GM21526 (cell line): ENCODE data around the gene TMEM271.

Source experiments
- ATAC-seq: cut with Tn5 transposase; IDR thresholded peaks from one replicate; pipeline ENCODE4 v1.9.1; 2021; ENCODE audit warnings: moderate library complexity; ENCODE audit not compliant: unreplicated experiment, low FRiP score

TMEM271 gene

DNA sequence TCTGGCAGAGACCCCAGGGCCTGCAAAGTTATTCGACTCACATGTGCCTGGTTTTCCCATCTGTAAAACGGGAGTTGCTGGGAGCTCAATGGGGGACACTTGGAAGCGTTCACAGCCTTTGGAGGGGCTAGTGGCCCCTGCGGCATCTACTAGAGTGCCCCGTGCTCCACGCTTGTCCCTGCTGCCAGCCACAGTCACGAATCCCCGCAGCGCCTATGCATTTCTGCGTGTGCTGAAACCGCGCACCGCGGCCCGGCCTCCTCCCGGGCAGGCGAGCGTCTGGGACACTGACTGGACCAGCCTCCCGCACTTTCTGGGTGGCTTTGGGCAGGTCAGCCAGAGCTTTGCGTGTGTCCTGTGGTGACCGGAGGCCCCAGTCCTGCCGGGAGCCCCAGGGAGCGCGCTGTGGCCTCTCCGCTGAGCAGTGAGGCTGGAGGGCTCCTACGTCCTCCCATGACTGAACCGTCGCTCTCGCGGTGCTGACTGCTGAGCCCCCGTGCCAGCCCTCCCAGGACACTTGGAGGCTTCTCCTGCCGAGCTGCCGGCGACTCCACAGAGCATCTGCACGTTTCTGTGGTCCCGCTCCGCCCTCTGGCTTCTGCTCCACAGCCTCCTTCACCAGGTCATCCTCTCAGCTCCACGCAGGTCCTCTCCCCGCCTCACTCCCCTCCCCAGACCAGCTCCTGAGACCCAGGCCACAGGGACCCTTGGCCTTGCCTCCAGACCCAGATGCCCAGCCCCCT, 40.7 kb downstream of the TMEM271 start:
- ATAC-seq: no peak

DNA sequence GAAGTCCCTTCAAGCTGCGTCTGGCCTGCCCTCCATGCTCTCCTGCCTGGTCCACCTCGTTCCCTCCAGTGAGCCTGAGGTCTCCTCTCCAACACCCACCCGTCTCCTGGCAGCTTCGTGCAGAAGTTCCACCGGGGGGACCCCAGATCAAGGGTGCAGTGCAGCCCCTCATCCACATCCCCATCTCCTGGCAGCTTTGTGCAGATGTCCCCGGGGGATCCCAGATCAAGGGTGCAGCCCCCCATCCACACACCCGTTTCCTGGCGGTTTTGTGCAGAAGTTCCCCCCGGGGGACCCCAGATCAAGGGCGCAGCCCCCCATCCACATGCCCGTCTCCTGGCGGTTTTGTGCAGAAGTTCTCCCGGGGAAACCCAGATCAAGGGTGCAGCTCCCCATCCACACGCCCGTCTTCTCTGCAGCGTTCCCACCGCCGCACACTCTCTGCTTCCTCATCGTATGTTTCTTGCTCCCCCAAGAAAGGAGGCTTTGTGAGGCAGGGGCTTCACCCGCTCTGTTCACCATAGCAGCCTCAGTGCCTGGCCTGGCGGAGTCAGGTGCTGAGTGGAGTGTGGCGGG, 41.4 kb downstream of the TMEM271 start:
- ATAC-seq: no peak

DNA sequence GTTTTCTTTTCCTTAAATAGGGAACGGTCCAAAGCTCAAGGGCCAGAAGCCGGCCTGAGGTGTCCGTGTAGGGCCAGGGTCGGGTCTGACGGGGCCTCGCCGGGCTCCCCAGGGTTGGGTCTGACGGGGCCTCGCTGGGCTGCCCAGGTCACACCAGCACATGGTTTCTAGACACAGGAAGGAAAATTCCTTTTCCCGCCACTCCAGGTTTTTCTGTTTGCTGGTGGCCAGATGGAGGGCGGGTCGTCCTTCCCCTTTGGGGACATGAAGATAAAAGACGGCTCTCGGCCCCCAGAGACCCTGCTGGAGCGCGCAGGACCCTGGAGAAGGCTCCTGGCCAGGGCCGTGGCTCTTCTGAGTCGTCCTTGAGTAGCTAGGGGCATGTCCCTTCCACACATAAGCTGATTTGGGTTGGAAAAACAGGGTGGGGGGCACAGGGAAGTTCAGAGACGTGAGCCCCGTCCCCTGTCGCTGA, 42.0 kb downstream of the TMEM271 start:
- no peak for ATAC-seq

DNA sequence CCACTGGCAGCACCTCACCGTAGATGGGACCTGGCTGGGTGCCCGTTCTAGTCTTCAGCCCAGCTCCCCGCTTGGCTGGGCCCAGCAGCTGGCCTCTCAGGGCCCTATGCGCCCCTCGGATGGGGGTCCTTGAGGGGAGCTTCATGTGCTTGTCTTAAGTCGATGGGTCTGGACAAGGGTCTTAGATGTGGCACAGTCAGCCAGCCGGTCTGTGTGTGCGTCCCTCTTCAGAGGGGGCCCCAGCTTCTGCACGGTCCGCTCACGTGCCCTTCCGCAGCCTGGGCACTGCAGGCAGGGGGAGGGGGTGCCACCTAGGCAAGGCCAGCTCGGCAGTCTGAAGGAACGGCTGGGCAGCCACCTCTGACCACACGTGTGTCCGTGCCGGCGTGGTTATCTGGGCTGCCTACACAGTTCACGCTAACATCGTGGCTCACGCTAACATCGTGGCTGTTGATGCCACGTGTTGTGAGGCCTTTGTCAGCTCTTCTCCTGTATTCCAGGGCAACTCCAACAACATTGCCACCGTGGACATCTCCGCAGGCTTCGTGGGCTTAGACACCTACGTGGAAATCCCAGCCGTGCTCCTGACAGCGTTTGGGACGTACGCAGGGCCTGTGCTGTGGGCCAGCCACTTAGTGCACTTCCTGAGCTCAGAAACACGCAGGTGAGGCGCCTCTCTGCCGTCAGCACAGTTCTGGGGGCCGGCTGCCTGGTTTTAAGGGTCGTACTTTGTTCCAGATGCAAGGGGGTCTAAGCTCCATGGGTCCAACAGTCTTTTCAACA, 42.6 kb downstream of the TMEM271 start:
- no peak for ATAC-seq

GRCh38 chr4:532588-533317, 43.3 kb downstream of the TMEM271 start:
- no peak for ATAC-seq

DNA sequence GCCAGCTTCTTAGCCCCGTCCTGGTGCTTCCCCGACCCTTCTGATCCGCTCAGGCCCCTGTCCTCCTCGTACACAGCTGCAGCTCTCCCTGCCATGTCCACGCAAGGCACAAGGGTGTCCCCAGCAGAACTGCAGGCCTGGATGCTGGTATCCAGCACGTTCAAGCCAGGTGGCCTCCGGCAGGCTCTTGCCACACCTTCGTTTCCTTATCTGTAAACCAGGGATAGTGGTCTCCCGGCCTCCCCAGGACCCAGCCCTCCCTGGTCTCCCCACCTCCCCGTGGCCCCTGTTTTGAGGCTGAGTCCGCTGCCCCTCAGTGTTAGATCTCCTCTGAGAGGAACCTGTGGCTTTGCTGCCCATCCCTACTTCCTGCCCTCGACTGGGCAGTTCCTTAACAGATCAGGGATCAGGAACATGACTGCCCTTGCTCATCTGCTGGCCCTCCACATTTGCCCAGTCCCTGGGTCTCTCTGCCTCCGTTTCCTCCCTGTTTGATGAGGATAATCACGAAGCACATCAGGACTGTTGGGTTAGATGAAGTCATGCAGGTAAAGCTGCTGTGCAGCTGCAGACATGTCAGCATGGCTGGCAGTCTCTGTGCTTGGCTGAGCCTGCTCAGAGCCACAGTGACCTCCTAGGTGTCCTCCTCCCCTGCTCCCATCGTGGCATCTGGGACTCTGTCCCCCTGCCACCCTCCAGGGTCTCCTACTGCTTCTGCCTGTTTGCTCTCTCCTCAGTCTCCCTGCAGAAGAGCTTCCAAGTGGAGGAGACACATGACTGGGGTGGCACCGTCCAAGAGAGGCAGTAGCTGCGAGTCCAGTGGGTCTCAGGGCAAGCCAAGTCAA, 44.2 kb downstream of the TMEM271 start:
- no peak for ATAC-seq

GRCh38 chr4:531076-531475, 45.0 kb downstream of the TMEM271 start:
- ATAC-seq: no peak

DNA sequence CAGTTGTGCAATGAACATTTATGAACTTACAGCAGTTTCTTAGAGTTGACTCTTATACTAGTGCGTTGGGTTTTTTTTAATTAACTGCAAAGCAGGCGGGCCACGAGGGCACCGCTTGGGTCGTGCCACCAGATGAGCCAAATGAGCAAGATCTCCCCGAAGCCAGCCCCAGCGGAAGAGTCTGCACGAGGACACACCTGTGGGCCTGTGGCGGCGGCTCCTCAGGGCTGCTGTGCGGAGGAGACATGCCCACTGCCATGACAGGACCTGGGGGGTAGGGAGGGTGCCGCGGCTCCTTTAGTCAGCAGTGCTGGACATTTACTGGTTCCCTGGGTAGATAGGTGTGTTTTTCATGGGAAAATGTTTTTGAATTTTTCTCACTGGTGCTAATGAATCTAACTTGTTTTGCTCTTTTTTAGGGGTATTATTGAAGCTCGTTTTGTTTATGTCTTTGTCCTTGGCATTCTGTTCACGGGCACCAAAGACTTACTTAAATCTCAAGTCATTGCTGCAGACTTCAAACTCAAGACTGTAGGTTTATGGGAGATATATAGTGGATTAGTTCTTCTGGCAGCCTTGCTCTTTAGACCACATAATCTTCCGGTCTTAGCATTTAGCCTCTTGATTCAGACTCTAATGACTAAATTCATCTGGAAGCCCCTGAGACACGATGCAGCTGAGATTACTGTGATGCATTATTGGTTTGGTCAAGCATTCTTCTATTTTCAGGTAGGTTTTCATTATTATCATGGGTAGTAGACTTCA, 45.9 kb downstream of the TMEM271 start:
- no peak for ATAC-seq

DNA sequence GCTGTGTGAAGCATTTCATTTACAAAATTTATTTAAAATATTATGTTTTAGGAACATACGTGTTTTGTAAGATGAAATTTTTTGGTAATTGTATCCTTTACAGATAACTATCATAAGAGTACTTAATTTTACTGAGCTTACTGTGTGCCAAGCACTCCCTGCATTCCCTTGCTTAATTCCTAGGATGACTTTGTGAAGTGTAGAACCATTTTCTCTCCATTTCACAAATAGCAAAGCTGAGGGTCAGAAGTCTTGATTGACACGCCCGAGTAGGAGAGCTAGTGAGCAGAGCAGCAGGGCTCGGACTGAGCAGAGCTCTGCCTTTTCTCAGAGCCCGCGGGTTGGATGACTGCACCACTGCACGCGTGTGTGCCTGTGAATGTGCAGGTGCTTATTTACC, 46.5 kb downstream of the TMEM271 start:
- ATAC-seq: no peak

- ATAC-seq: no peak
Observed at GRCh38 chr4:528835-529234, 47.3 kb downstream of the TMEM271 start.

- ATAC-seq: no peak
Observed at GRCh38 chr4:528296-528695, 47.8 kb downstream of the TMEM271 start.

DNA sequence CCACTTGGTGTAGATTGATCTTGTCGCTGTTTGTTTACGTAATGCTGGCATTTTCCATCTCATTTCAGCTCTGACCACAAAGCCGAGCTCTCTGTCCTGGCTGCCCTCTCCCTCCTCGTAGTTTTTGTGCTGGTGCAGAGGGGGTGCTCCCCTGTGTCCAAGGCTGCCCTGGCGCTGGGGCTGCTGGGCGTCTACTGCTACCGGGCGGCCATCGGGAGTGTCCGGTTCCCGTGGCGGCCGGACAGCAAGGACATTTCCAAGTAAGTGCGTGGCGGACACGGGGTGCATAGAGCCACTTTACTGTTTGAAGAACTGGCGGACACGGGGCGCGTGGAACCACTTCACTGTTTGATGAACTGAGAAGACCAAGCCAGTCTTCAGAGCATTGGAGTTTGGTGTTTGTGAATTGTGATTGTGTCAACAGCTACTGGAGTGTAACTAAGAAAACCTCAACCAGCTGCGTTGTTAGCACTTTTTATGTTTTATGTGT, 49.1 kb downstream of the TMEM271 start:
- no peak for ATAC-seq

DNA sequence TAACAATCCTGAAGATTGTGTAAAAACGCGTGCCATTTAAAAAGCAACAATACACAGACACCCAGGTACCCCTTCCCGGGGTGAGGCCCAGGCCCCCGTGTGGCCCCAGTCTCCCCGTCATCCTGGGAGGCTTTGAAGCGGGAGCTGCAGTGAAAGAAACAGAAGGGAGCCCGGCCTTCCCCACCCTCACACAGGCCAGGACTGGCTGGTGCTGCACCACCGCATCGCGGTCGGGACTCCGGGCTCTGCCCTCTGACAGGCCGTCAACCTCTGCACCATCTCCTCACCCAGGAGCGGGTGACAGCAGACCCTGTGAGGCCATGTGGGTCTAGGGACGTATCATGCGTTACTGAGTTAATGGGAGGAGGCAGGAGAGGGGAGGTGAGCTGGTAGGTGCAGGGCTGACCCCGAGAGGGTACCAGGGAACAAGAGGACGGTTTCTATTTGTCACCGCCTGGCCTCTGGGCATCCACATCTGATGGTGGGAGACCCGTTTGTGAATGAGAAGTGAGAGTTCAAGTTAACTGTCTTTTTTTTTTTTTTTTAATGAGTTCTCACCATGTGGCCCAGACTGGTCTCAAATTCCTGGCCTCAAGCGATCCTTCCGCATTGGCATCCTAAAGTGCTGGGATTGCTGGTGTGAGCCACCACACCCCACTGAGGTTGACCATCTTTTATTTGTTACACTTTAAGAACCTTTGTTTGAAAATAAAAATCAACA, 49.7 kb downstream of the TMEM271 start:
- ATAC-seq: no peak

DNA sequence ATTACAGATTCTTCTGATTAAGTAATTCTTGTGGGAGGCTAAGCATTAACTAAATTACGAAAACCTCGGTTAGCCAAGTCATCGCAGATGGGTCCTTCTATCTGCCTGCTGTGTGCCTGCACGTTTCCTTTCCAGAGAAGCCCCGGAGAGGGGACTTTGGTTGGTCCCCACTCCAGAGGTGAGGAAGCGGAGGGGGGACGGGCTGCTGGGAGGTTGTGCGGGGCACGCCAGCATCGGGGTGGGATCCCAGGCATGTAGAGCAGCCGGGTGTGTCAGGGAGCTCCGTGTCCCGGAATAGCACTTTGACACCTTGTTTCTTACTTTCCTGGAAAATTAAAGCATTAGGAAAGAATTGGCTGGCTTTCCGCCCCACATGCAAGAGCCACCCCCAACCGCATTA, 50.4 kb downstream of the TMEM271 start:
- no peak for ATAC-seq

DNA sequence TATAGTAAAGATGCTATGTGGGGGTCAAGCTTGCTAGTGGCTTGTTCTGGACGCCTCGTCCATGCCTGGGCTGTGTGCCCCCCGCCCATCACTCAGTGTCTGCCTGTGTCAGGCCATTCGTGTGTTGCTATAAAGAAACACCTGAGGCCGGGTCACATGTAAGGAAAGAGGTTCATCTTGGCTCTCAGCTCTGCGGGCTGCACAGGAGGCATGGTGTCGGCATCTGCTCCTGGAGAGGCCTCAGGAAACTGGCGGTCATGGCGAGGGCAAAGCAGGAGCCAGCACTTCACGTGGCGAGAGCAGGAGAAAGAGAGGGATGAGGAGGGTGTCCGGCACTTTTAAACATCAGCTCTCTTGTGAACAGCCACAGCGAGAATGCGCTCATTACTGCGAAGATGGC, 51.9 kb downstream of the TMEM271 start:
- no peak for ATAC-seq
